MM.1S (cell line): ENCODE results near the gene PTP4A2.

Experiments used
- EZH2 ChIP-seq: fragments of 300-600 bp; sonication (generic); optimal IDR thresholded peaks from 2 replicates; pipeline ENCODE3; 2017; ENCODE audit warnings: low read depth, mild to moderate bottlenecking, antibody characterized with exemption, low read length, mixed read lengths
- EZH2phosphoT487 ChIP-seq: fragments of 300-600 bp; sonication (generic); IDR thresholded peaks from 2 replicates; pipeline ENCODE4 v1.6.1; 2018; ENCODE audit warnings: antibody characterized with exemption, low read length
- TF ChIP-seq, protein P1 (sequence below): fragments of 300-600 bp; sonication (generic); IDR thresholded peaks from 2 replicates; pipeline ENCODE4 v1.5.1; 2016; ENCODE audit warnings: antibody characterized with exemption, low read length, mixed read lengths

DNA sequence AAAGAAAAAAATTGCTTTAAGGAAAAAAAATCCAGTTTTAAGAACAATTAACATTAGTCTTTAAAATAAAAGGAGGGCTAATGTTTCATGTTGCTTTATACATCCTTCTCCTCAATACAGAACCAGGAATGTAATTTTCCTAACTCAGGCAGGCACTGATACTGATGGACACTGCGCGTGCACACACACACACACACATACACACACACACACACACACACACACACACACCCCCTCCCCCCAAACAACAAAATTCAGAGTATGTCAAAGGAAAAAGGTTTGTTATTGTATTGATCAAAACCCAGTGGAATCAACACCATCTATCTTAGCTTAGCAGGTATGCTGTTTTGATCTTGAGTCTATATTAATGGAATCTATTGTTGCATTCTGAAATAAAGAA lies 31.6 kb downstream of the PTP4A2 start:
- TF ChIP-seq, protein P1, sequence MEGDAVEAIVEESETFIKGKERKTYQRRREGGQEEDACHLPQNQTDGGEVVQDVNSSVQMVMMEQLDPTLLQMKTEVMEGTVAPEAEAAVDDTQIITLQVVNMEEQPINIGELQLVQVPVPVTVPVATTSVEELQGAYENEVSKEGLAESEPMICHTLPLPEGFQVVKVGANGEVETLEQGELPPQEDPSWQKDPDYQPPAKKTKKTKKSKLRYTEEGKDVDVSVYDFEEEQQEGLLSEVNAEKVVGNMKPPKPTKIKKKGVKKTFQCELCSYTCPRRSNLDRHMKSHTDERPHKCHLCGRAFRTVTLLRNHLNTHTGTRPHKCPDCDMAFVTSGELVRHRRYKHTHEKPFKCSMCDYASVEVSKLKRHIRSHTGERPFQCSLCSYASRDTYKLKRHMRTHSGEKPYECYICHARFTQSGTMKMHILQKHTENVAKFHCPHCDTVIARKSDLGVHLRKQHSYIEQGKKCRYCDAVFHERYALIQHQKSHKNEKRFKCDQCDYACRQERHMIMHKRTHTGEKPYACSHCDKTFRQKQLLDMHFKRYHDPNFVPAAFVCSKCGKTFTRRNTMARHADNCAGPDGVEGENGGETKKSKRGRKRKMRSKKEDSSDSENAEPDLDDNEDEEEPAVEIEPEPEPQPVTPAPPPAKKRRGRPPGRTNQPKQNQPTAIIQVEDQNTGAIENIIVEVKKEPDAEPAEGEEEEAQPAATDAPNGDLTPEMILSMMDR: no peak
- TF ChIP-seq EZH2 (no peak), EZH2phosphoT487 (no peak)
